ENCODE measurements around the gene NCAPG.

- TF ChIP-seq CTCF (conservative IDR thresholded peaks at IDR 0.05) = no peak
- TF ChIP-seq ZFX (IDR thresholded peaks at IDR 0.05) = no peak
These were observed 37.6 kb upstream of the NCAPG start for GRCh38 chr4:17773135-17773698.
